ENCODE results near the gene XPO6.
"Not testable (repeated sequence)": the region's sequence is repeated elsewhere in the genome, so short reads cannot be mapped to it uniquely, and the experiment has no call there.

XPO6 gene

GRCh38 chr16:28155293-28155692 is 56.5 kb downstream of the XPO6 start:
- no peak for DNase-seq (ENCODE audit: low spot score)

- no peak for DNase-seq (ENCODE audit: low spot score)
Observed at GRCh38 chr16:28151180-28151579, 60.6 kb downstream of the XPO6 start.

- DNase-seq (ENCODE audit: low spot score) = no peak
Observed at GRCh38 chr16:28149011-28149888, 62.5 kb downstream of the XPO6 start.

- no peak for DNase-seq (ENCODE audit: low spot score)
Observed at GRCh38 chr16:28146536-28146935, 65.2 kb downstream of the XPO6 start.

GRCh38 chr16:28145796-28146195 is 66.0 kb downstream of the XPO6 start:
- DNase-seq (ENCODE audit: low spot score) = no peak

GRCh38 chr16:28140788-28141618 is 70.8 kb downstream of the XPO6 start:
- no peak for DNase-seq (ENCODE audit: low spot score)

GRCh38 chr16:28139530-28139929 is 72.2 kb downstream of the XPO6 start:
- no peak for DNase-seq (ENCODE audit: low spot score)

- no peak for DNase-seq (ENCODE audit: low spot score)
Observed at GRCh38 chr16:28136751-28137434, 74.9 kb downstream of the XPO6 start.

GRCh38 chr16:28133666-28134065 is 78.1 kb downstream of the XPO6 start:
- no peak for DNase-seq (ENCODE audit: low spot score)

GRCh38 chr16:28131743-28132393 is 79.9 kb downstream of the XPO6 start:
- no peak for DNase-seq (ENCODE audit: low spot score)

GRCh38 chr16:28131181-28131580 is 80.6 kb downstream of the XPO6 start:
- DNase-seq (ENCODE audit: low spot score) = no peak

- DNase-seq (ENCODE audit: low spot score) = no peak
Observed at GRCh38 chr16:28130099-28131088, 81.4 kb downstream of the XPO6 start.

- DNase-seq (ENCODE audit: low spot score) = no peak
Observed at GRCh38 chr16:28126684-28127620, 84.8 kb downstream of the XPO6 start.

GRCh38 chr16:28125592-28125991 is 86.2 kb downstream of the XPO6 start:
- no peak for DNase-seq (ENCODE audit: low spot score)

- no peak for DNase-seq (ENCODE audit: low spot score)
Observed at GRCh38 chr16:28121527-28121926, 90.2 kb downstream of the XPO6 start.

- no peak for DNase-seq (ENCODE audit: low spot score)
Observed at GRCh38 chr16:28120754-28121153, 91.0 kb downstream of the XPO6 start.

GRCh38 chr16:28118637-28119036 is 93.1 kb downstream of the XPO6 start:
- DNase-seq (ENCODE audit: low spot score) = no peak

- no peak for DNase-seq (ENCODE audit: low spot score)
Observed at GRCh38 chr16:28117168-28117565, 94.6 kb downstream of the XPO6 start.

- not testable (repeated sequence) for DNase-seq (ENCODE audit: low spot score)
Observed at GRCh38 chr16:28115866-28116265, 95.9 kb downstream of the XPO6 start.

GRCh38 chr16:28112908-28113307 is 98.9 kb downstream of the XPO6 start:
- DNase-seq (ENCODE audit: low spot score) = no peak

Measured in hematopoietic multipotent progenitor cell treated with erythropoietin and hydrocortisone succinate and interleukin-3 and kit ligand, for 17 days (in vitro differentiated cells).